ENCODE data around the gene U2AF1L4. TPM values are rescaled to one million over a fixed set of nuclear protein-coding genes. Genes with fewer than 3 reads are reported as not detected.

Gene U2AF1L4
- total and polyA plus RNA-seq, 7 donors: 12.7 to 53.5 (median 18.2) TPM

GRCh38 chr19:35732540-35733179 lies 12.6 kb downstream of the U2AF1L4 start:
- WGBS, 2 donors: 92% methylated on average over 25 of the region's 25 CpGs
- no peak overlapping the region for H3K27ac ChIP-seq
- no peak overlapping the region for H3K4me3 ChIP-seq
- no peaks in the 10 kb centered on the region for H3K9me3 ChIP-seq
- intact Hi-C loops (cut with DNase I): no loop called here
- no peak for DNase-seq
- H3K36me3 ChIP-seq: peaks cover 44 to 97% (median 71%) of the 10 kb centered on the region in 4 donors
- H3K4me1 ChIP-seq: no peaks in the 10 kb centered on the region
- TF ChIP-seq CTCF (IDR thresholded peaks at IDR 0.05) (no peak), EP300 (IDR thresholded peaks at IDR 0.05) (no peak), POLR2AphosphoS5 (IDR thresholded peaks at IDR 0.05) (no peak), POLR2A (IDR thresholded peaks at IDR 0.05) (no peak)
- H3K27me3 ChIP-seq: no peaks in the 10 kb centered on the region

- intact Hi-C loops (cut with DNase I): no loop called here
- no peaks in the 10 kb centered on the region for H3K9me3 ChIP-seq
- 92 to 93% methylated on average over 21 of the region's 21 CpGs for WGBS, 2 donors
- no peaks in the 10 kb centered on the region for H3K4me1 ChIP-seq
- no peak for TF ChIP-seq CTCF (IDR thresholded peaks at IDR 0.05)
- no peak for TF ChIP-seq POLR2AphosphoS5 (IDR thresholded peaks at IDR 0.05)
- TF ChIP-seq EP300 (IDR thresholded peaks at IDR 0.05): no peak
- TF ChIP-seq POLR2A (IDR thresholded peaks at IDR 0.05): no peak
- no peaks in the 10 kb centered on the region for H3K27me3 ChIP-seq
- H3K4me3 ChIP-seq: no peak overlapping the region
- no peak for DNase-seq
- H3K27ac ChIP-seq: no peak overlapping the region
- H3K36me3 ChIP-seq: peaks cover 47 to 97% (median 75%) of the 10 kb centered on the region in 4 donors
Measured at GRCh38 chr19:35731779-35732405, 13.3 kb downstream of the U2AF1L4 start.

GRCh38 chr19:35731353-35731752 lies 13.9 kb downstream of the U2AF1L4 start:
- 65 to 85% methylated on average over 9 of the region's 9 CpGs for WGBS, 2 donors
- Histone ChIP-seq H3K27ac (no peak overlapping the region), H3K27me3 (no peaks in the 10 kb centered on the region), H3K4me3 (no peak overlapping the region), H3K9me3 (no peaks in the 10 kb centered on the region), H3K4me1 (no peaks in the 10 kb centered on the region), H3K36me3 (peaks cover 47 to 97% (median 76%) of the 10 kb centered on the region in 4 donors)
- no peak for DNase-seq
- no peak for TF ChIP-seq POLR2A (IDR thresholded peaks at IDR 0.05)
- no peak for TF ChIP-seq CTCF (IDR thresholded peaks at IDR 0.05)
- no peak for TF ChIP-seq POLR2AphosphoS5 (IDR thresholded peaks at IDR 0.05)
- no peak for TF ChIP-seq EP300 (IDR thresholded peaks at IDR 0.05)
- intact Hi-C loops (cut with DNase I): no loop called here

GRCh38 chr19:35730326-35730725 lies 14.9 kb downstream of the U2AF1L4 start:
- Histone ChIP-seq H3K27ac (no peak overlapping the region), H3K9me3 (no peaks in the 10 kb centered on the region), H3K27me3 (no peaks in the 10 kb centered on the region), H3K36me3 (peaks cover 57 to 100% (median 81%) of the 10 kb centered on the region in 4 donors), H3K4me3 (no peak overlapping the region), H3K4me1 (no peaks in the 10 kb centered on the region)
- WGBS, 2 donors: 95 to 96% methylated on average over 18 of the region's 18 CpGs
- intact Hi-C loops (cut with DNase I): no loop called here
- no peak for TF ChIP-seq CTCF (IDR thresholded peaks at IDR 0.05)
- no peak for TF ChIP-seq POLR2A (IDR thresholded peaks at IDR 0.05)
- TF ChIP-seq POLR2AphosphoS5 (IDR thresholded peaks at IDR 0.05): no peak
- TF ChIP-seq EP300 (IDR thresholded peaks at IDR 0.05): no peak
- no peak for DNase-seq

All from sigmoid colon (tissue), 7 donors.